Right lobe of liver (tissue), 4 donors: Measurements from ENCODE around the gene TMLHE.

Experiments used
- POLR2A ChIP-seq: fragments of 450-650 bp; IDR thresholded peaks from one replicate; pipeline ENCODE4 v1.6.1; 2017; ENCODE audit warnings: antibody characterized with exemption, mild to moderate bottlenecking
- TF ChIP-seq, protein P1 (sequence below), 4 donors: fragments of 200-600 bp in 3 of 4; fragments of 450-650 bp in 1 of 4; IDR thresholded peaks; one replicate each; pipeline versions ENCODE4 v1.5.1 to v1.8.0; 2016 to 2022; ENCODE audit warnings: antibody characterized with exemption in 4 of 4, mild to moderate bottlenecking in 2 of 4
- donor health status: DM: no; HTN: no; CAD: no.
- donor health status: DM: no; HTN: no; CAD: no.
- donor health status: DM: no; HTN: yes; CAD: no.

DNA sequence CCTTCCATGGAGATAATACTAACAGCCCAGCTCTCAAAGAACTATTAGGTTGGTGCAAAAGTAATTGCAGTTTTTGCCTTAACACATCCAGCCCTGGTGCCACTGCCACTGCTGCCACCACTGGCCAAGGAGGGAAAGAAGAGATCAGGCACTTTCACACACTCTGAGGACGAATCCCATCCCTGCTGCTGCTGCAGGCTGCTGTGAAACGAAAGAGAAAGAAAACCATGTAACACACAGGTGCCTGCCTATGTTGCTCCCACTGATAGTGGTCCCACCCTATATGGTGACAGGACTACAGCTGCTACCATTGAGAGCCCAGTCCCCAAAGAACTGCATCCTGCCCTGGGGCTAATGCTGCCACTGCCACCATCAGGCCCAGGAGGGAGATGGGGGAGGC, 35.1 kb downstream of the TMLHE start:
- TF ChIP-seq POLR2A = no peak
- TF ChIP-seq, protein P1, sequence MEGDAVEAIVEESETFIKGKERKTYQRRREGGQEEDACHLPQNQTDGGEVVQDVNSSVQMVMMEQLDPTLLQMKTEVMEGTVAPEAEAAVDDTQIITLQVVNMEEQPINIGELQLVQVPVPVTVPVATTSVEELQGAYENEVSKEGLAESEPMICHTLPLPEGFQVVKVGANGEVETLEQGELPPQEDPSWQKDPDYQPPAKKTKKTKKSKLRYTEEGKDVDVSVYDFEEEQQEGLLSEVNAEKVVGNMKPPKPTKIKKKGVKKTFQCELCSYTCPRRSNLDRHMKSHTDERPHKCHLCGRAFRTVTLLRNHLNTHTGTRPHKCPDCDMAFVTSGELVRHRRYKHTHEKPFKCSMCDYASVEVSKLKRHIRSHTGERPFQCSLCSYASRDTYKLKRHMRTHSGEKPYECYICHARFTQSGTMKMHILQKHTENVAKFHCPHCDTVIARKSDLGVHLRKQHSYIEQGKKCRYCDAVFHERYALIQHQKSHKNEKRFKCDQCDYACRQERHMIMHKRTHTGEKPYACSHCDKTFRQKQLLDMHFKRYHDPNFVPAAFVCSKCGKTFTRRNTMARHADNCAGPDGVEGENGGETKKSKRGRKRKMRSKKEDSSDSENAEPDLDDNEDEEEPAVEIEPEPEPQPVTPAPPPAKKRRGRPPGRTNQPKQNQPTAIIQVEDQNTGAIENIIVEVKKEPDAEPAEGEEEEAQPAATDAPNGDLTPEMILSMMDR (IDR thresholded peaks at IDR 0.05) = no peak
